Neural cell (in vitro differentiated cells): ENCODE data around the gene SPTBN1.

Experiments used
- EP300 ChIP-seq: fragments of 450-650 bp; conservative IDR thresholded peaks from 2 replicates; pipeline ENCODE4 v1.6.1; 2014; ENCODE audit warnings: antibody characterized with exemption, mild to moderate bottlenecking, moderate library complexity; ENCODE audit not compliant: poor library complexity, severe bottlenecking
- TF ChIP-seq, protein P1 (sequence below): fragments of 450-650 bp; IDR thresholded peaks from 2 replicates; pipeline ENCODE4 v1.5.1; 2014; ENCODE audit warnings: antibody characterized with exemption, mild to moderate bottlenecking, moderate library complexity; ENCODE audit not compliant: poor library complexity, severe bottlenecking

DNA sequence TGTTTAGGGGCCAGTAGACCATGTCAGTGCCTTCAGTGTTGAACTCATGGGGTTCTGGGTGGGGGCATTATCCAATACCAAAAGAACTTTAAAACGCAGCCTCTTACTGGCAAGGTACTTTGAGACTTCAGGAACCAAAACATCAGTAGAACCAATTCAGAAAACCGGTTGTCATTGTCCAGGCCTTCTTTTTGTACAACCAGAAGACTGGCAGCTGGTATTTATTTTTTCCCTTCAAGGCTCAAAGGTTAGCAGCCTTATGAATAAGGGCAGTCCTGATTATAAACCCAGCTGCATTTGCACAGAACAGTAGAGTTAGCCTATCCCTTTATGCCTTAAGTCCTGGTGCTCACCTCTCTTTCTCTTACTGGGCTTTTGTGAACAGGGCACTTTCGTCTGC, 153.5 kb downstream of the SPTBN1 start:
- TF ChIP-seq, protein P1, sequence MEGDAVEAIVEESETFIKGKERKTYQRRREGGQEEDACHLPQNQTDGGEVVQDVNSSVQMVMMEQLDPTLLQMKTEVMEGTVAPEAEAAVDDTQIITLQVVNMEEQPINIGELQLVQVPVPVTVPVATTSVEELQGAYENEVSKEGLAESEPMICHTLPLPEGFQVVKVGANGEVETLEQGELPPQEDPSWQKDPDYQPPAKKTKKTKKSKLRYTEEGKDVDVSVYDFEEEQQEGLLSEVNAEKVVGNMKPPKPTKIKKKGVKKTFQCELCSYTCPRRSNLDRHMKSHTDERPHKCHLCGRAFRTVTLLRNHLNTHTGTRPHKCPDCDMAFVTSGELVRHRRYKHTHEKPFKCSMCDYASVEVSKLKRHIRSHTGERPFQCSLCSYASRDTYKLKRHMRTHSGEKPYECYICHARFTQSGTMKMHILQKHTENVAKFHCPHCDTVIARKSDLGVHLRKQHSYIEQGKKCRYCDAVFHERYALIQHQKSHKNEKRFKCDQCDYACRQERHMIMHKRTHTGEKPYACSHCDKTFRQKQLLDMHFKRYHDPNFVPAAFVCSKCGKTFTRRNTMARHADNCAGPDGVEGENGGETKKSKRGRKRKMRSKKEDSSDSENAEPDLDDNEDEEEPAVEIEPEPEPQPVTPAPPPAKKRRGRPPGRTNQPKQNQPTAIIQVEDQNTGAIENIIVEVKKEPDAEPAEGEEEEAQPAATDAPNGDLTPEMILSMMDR: no peak
- no peak for TF ChIP-seq EP300
